HG03095 (cell line): ENCODE measurements around the gene SCARF2.
"Not testable (repeated sequence)": the region's sequence is repeated elsewhere in the genome, so short reads cannot be mapped to it uniquely, and the experiment has no call there.

Experiments used
- ATAC-seq: cut with Tn5 transposase; IDR thresholded peaks from one replicate; pipeline ENCODE4 v1.9.1; 2021; ENCODE audit warnings: moderate library complexity; ENCODE audit not compliant: unreplicated experiment

Gene SCARF2

GRCh38 chr22:20395907-20396287 is 41.7 kb downstream of the SCARF2 start:
- ATAC-seq = no peak

- ATAC-seq = no peak
Observed at GRCh38 chr22:20395181-20395906, 42.3 kb downstream of the SCARF2 start.

- no peak for ATAC-seq
Observed at GRCh38 chr22:20393705-20394476, 43.7 kb downstream of the SCARF2 start, which contains the start of gene ZNF74. Gene ZNF74 (plus strand): TSS chr22:20394151. CDS start chr22:20394629, 478 bp downstream.

DNA sequence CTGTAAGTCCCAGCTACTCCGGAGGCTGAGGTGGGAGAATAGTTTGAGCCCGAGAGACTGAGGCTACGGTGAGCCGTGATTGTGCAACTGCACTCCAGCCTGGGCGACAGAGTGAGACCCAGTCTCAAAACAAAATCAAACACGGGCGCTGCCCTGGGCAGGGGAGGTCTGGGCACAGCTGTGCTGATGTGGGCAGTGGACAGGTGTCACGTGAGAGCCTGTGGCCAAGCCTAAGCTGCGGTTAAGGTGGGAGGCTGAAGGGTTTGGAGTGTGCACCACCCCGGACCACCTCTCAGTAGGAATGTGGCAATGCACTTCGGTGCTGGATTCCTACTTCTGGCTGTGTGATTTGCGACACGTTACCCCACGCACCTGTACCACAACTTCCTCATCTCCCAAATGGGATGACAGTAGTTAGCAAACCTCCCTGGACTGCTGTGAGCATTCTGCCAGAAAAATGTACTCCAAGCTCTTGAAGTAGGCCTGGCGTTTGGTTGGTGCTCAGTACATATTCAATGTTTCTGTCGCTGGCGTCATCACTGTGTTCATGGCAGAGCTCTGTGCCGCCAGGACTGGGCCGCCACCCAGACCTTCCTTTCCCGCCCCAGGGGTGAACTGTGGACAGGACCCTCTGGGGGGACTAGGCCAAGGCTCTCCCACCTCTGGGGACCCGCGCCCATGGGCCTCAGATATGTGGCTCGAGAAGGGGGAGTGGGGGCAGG is 44.5 kb downstream of the SCARF2 start:
- ATAC-seq = no peak

GRCh38 chr22:20392365-20392881 is 45.2 kb downstream of the SCARF2 start:
- ATAC-seq = not testable (repeated sequence)

- no peak for ATAC-seq
Observed at GRCh38 chr22:20391222-20391621, 46.4 kb downstream of the SCARF2 start.

DNA sequence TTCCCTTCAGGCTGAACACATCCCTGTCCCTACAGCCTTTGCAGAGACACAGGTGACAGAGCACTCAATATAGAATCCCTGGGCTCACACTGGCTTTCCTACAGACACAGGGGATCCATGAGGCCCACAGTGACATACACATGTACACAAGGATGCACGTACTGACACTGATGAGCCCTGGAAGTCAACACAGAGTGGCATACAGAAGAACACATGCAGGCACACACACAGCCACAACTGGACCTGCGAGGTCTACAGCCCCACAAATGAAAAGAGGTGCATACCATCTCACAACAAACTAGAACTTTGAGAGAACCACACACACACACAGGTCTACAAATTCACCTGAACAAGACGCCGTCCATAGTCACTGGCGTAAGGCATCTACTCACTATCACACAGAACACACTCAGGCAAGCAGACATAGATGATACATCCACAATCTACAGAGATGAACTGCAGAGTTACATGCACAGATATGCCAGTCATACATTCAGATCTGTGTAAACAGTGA is 47.2 kb downstream of the SCARF2 start:
- ATAC-seq = no peak

- no peak for ATAC-seq
Observed at GRCh38 chr22:20389288-20389687, 48.3 kb downstream of the SCARF2 start.

DNA sequence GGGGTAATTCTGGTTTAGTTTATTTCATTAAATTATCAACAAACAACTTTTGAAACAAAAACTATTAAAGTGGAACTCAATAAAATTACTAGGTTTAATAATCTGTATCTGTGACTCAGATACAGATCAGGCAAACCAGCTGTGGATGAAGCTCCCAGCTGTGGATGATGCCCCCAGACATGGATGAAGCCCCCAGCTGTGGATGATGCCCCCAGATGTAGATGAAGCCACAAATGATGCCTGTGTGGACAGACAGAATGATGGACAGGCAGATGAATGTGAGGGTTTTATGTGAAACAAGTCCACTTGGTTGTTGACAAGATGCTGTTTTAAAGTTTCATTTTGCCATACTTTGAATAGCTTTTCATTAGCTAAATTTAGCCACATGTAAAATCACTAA is 49.4 kb downstream of the SCARF2 start:
- ATAC-seq = no peak

DNA sequence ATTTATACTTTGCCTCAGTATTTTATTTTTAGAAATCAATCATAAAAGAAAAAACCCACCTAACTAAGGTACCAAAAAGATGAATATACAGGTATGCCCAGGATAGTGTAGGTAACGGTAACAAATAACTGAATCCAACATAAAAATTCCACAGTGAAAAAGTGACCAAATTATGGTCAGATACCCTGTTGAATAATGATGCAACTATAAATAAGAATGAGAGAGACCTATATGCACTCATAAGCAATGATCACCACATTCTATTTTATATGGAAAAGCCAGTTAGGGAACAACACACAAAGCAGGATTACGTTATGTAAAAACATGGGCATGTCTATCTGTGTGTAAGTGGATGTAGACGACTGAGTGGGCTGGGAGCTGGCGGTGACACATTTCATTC is 50.7 kb downstream of the SCARF2 start:
- ATAC-seq = no peak

DNA sequence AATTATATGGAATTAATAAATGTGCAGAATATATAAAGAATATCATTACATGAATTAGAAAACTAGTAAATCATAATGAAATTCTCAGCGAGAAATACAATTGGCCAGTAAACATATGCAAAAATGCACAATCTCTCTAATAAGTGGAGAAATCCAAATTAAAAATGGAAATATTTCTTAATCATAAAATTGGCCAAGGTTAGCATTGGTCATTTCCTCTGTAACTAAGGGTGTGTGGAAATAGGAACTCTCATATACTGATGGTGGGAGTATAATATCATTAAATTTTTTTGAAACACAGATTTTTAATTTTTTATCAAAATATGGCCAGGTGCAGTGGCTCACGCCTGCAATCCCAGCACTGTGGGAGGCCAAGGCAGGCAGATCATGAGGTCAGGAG is 51.3 kb downstream of the SCARF2 start:
- ATAC-seq = no peak

DNA sequence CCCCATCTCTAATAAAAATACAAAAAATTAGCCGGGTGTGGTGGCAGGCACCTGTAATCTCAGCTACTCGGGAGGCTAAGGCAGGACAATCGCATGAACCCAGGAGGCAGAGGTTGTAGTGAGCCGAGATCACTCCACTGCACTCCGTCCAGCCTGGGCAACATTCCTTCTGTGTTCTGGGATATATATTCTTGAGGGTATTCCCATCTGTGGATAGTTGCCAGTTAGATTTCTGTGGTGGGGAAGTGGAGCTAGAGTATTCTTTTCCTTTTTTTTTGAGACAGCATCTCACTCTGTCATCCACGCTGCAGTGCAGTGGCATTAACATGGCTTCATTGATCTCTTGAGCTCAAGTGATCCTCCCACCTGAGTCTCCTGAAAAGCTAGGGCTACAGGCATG is 52.8 kb downstream of the SCARF2 start:
- no peak for ATAC-seq

- no peak for ATAC-seq
Observed at GRCh38 chr22:20384171-20384570, 53.5 kb downstream of the SCARF2 start.

- no peak for ATAC-seq
Observed at GRCh38 chr22:20383538-20383937, 54.1 kb downstream of the SCARF2 start.

DNA sequence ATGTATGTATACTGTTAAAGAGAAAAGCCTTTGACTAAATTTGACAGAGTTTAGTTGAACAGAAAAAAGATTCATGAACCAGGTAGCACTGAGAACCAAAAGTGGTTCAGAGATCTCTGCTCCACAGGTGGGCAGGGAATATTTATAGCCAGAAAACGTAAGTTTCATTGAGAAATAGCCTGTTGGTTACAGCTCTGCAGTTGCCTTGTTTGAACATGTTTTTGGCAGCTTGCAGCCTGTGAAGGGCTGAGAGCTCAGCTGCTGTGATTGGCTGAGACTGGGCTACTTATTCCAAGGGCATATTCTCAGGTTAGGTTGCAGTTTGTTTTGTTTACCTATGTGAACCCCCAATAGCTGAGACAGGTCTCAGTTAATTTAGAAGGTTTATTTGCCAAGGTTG is 57.1 kb downstream of the SCARF2 start:
- no peak for ATAC-seq

GRCh38 chr22:20378684-20379083 is 58.9 kb downstream of the SCARF2 start:
- not testable (repeated sequence) for ATAC-seq

DNA sequence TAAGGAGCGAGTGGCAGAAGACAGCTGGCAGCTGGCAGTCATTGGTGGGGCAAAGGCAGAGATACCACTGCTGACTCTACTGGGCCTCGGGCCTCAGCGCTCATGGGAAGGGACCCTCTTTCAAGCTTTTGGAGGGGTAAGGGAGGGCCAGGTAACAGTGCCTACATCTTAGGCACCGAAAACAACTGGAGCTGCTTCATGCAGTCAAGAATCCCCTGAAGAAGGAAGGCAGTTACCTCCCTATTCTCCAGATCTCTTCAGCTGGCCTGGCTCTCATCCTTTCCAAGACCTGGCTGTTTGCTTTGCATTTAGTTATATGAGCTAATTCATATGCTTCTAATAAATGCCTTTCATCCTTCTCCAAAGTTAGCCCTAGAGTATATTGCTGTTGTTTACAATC is 59.5 kb downstream of the SCARF2 start:
- no peak for ATAC-seq

DNA sequence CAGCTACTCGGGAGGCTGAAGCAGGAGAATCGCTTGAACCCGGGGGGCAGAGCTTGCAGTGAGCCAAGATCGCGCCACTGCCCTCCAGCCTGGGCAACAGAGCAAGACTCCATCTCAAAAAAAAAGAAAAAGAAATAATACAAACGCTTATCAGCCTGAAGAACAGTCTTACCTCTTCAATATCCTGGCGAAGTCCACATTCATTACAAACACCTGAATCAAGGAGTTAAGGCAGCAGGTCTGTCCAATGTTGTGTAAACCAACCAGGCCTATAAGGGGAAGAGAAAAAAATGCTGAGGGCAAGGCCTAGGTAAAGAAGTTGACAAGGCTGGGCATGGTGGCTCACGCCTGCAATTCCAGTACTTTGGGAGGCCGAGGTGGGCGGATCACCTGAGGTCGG is 60.6 kb downstream of the SCARF2 start:
- ATAC-seq = not testable (repeated sequence)

- not testable (repeated sequence) for ATAC-seq
Observed at GRCh38 chr22:20376281-20376680, 61.3 kb downstream of the SCARF2 start.
